H9 (cell line): ENCODE measurements around the gene IFIT1. TPM values are rescaled to one million over a fixed set of nuclear protein-coding genes. Genes with fewer than 3 reads are reported as not detected.
"Not testable (repeated sequence)": the region's sequence is repeated elsewhere in the genome, so short reads cannot be mapped to it uniquely, and the experiment has no call there.

Experiments used
- DNase-seq: peaks from one replicate; pipeline ENCODE4 v3.0.0-alpha.2; 2017
- H2AFZ ChIP-seq: one replicate; pipeline ENCODE4 v1.6.1; 2013; ENCODE audit warnings: mild to moderate bottlenecking, low read length, control low read depth, moderate library complexity
- H2AK5ac ChIP-seq: 2 replicates; pipeline ENCODE4 v1.6.1; 2013; ENCODE audit warnings: low read length, control low read depth, mixed read lengths; ENCODE audit not compliant: insufficient read length
- H2BK120ac ChIP-seq: one replicate; pipeline ENCODE4 v1.6.1; 2013; ENCODE audit warnings: low read depth, mild to moderate bottlenecking, low read length, control low read depth, inconsistent platforms; ENCODE audit not compliant: poor library complexity, severe bottlenecking
- H2BK12ac ChIP-seq: 2 replicates; pipeline ENCODE4 v1.6.1; 2013; ENCODE audit warnings: low read length, control low read depth, mixed read lengths, low read depth; ENCODE audit not compliant: insufficient read length
- H2BK15ac ChIP-seq: 2 replicates; pipeline ENCODE4 v1.6.1; 2013; ENCODE audit warnings: low read depth, low read length, control low read depth
- H2BK20ac ChIP-seq: one replicate; pipeline ENCODE4 v1.6.1; 2013; ENCODE audit warnings: low read depth, mild to moderate bottlenecking, low read length, control low read depth, inconsistent platforms; ENCODE audit not compliant: poor library complexity, severe bottlenecking
- H2BK5ac ChIP-seq: 2 replicates; pipeline ENCODE4 v1.6.1; 2013; ENCODE audit warnings: low read length, control low read depth, mixed read lengths; ENCODE audit not compliant: insufficient read length
- H3K14ac ChIP-seq: 2 replicates; pipeline ENCODE4 v1.6.1; 2013; ENCODE audit warnings: low read length, control low read depth; ENCODE audit not compliant: insufficient read depth
- H3K18ac ChIP-seq: 2 replicates; pipeline ENCODE4 v1.6.1; 2013; ENCODE audit warnings: low read depth, mild to moderate bottlenecking, mixed read lengths, low read length, control low read depth; ENCODE audit not compliant: insufficient read length
- H3K23ac ChIP-seq: 2 replicates; pipeline ENCODE4 v1.6.1; 2013; ENCODE audit warnings: low read length, control low read depth, mixed read lengths, low read depth; ENCODE audit not compliant: insufficient read length
- H3K23me2 ChIP-seq: 2 replicates; pipeline ENCODE4 v1.6.1; 2013; ENCODE audit warnings: low read depth, mild to moderate bottlenecking, mixed read lengths, low read length, control low read depth; ENCODE audit not compliant: insufficient read length, poor library complexity, severe bottlenecking
- H3K27ac ChIP-seq: 2 replicates; pipeline ENCODE4 v1.5.1; 2013; ENCODE audit warnings: low read length, control low read depth, mixed read lengths, low read depth; ENCODE audit not compliant: insufficient read length
- H3K27me3 ChIP-seq: 2 replicates; pipeline ENCODE4 v1.6.1; 2013; ENCODE audit warnings: low read length, control low read depth, inconsistent platforms; ENCODE audit not compliant: insufficient read depth
- H3K4ac ChIP-seq: 2 replicates; pipeline ENCODE4 v1.6.1; 2013; ENCODE audit warnings: low read depth, mild to moderate bottlenecking, control low read depth, inconsistent platforms, low read length, moderate library complexity
- H3K4me1 ChIP-seq: 2 replicates; pipeline ENCODE4 v1.6.1; 2013; ENCODE audit warnings: low read length, control low read depth, inconsistent platforms; ENCODE audit not compliant: insufficient read depth
- H3K4me2 ChIP-seq: 2 replicates; pipeline ENCODE4 v1.6.1; 2013; ENCODE audit warnings: low read length, control low read depth, mixed read lengths; ENCODE audit not compliant: insufficient read length, insufficient read depth
- H3K56ac ChIP-seq: 2 replicates; pipeline ENCODE4 v1.6.1; 2013; ENCODE audit warnings: low read depth, mild to moderate bottlenecking, mixed read lengths, low read length, control low read depth; ENCODE audit not compliant: insufficient read length
- H3K79me1 ChIP-seq: 2 replicates; pipeline ENCODE4 v1.6.1; 2013; ENCODE audit warnings: low read depth, mild to moderate bottlenecking, moderate library complexity, low read length, control low read depth, inconsistent platforms; ENCODE audit not compliant: insufficient read depth, poor library complexity, severe bottlenecking
- H3K79me2 ChIP-seq: 2 replicates; pipeline ENCODE4 v1.6.1; 2013; ENCODE audit warnings: low read length, control low read depth, inconsistent platforms; ENCODE audit not compliant: insufficient read depth
- H3K9ac ChIP-seq: 2 replicates; pipeline ENCODE4 v1.6.1; 2013; ENCODE audit warnings: low read length, control low read depth, mixed read lengths; ENCODE audit not compliant: insufficient read length; ENCODE audit errors: extremely low read depth
- H3K9me3 ChIP-seq: one replicate; pipeline ENCODE4 v1.6.1; 2013; ENCODE audit warnings: low read depth, low read length, inconsistent platforms; ENCODE audit not compliant: control insufficient read depth
- H3T11ph ChIP-seq: one replicate; pipeline ENCODE4 v1.6.1; 2013; ENCODE audit warnings: mild to moderate bottlenecking, low read length, control low read depth, inconsistent platforms
- H4K20me1 ChIP-seq: one replicate; pipeline ENCODE4 v1.6.1; 2013; ENCODE audit not compliant: control insufficient read depth, insufficient read length, insufficient read depth
- H4K5ac ChIP-seq: 2 replicates; pipeline ENCODE4 v1.6.1; 2013; ENCODE audit warnings: low read depth, mild to moderate bottlenecking, mixed read lengths, low read length, control low read depth; ENCODE audit not compliant: insufficient read length
- H4K8ac ChIP-seq: replicated peaks from 2 replicates; pipeline ENCODE4 v1.6.1; 2013; ENCODE audit warnings: low read length, control low read depth, mixed read lengths, low read depth; ENCODE audit not compliant: insufficient read length
- H4K91ac ChIP-seq: 2 replicates; pipeline ENCODE4 v1.6.1; 2013; ENCODE audit warnings: low read depth, mild to moderate bottlenecking, moderate library complexity, mixed read lengths, low read length, control low read depth; ENCODE audit not compliant: insufficient read length
- H3K27ac Mint-ChIP-seq, 3 experiments: 2 replicates in 2 of 3; 3 replicates in 1 of 3; pipeline ENCODE4 v1.8.0; 2020 to 2021; ENCODE audit warnings: mixed read lengths in 3 of 3, mild to moderate bottlenecking in 1 of 3, moderate library complexity in 1 of 3
- H3K27me3 Mint-ChIP-seq: 2 replicates; pipeline ENCODE4 v1.8.0; 2021; ENCODE audit warnings: low read depth, mild to moderate bottlenecking, moderate library complexity, mixed read lengths
- H3K36me3 Mint-ChIP-seq, 3 experiments: 2 replicates in 2 of 3; 3 replicates in 1 of 3; pipeline ENCODE4 v1.8.0; 2020 to 2021; ENCODE audit warnings: low read depth in 3 of 3, mixed read lengths in 3 of 3; ENCODE audit not compliant: insufficient read depth in 1 of 3
- H3K4me1 Mint-ChIP-seq, 2 experiments: 2 replicates each; pipeline ENCODE4 v1.8.0; 2020; ENCODE audit warnings: mixed read lengths in 2 of 2
- H3K4me3 Mint-ChIP-seq, 2 experiments: 2 replicates in 1 of 2; 3 replicates in 1 of 2; pipeline ENCODE4 v1.8.0; 2020 to 2021; ENCODE audit warnings: mild to moderate bottlenecking in 2 of 2, mixed read lengths in 2 of 2, moderate library complexity in 1 of 2
- H3K9me3 Mint-ChIP-seq, 2 experiments: 2 replicates in 1 of 2; 3 replicates in 1 of 2; pipeline ENCODE4 v1.8.0; 2020; ENCODE audit warnings: mild to moderate bottlenecking in 2 of 2, mixed read lengths in 2 of 2, moderate library complexity in 1 of 2
- CTCF ChIP-seq: fragments of 200-600 bp; sonication (generic); conservative IDR thresholded peaks from 3 replicates; pipeline ENCODE4 v1.8.0; 2021; ENCODE audit warnings: antibody characterized with exemption, mild to moderate bottlenecking
- WGBS: extraction: QIAGEN DNeasy Blood & Tissue Kit; methylation state at CpG from one replicate; pipeline ENCODE4 v1.1.7; 2013; ENCODE audit warnings: missing lambda C conversion rate, low lambda C conversion rate, mixed read lengths; ENCODE audit not compliant: insufficient read length; ENCODE audit errors: extremely low coverage; 5-methylcytosine and 5-hydroxymethylcytosine counted together
- total RNA-seq: library from RNA; stranded (reverse); gene quantifications from 2 replicates; pipeline ENCODE4 v1.2.1, GENCODE V29; 2021

IFIT1 gene
- total RNA-seq, 1 experiment from 2014 or later = 1.2 TPM

- H2AK5ac ChIP-seq = no peak overlapping the region
- no peak overlapping the region for H4K8ac ChIP-seq
- H2AFZ ChIP-seq = no peak overlapping the region
- no peak overlapping the region for H3K27ac Mint-ChIP-seq
- no peak overlapping the region for H3K4me3 Mint-ChIP-seq
- no peak overlapping the region for H3K9ac ChIP-seq
- H3K4me2 ChIP-seq = no peak overlapping the region
- no peak overlapping the region for H2BK15ac ChIP-seq
- no peaks in the 10 kb centered on the region for H3K79me1 ChIP-seq
- no peak overlapping the region for H3T11ph ChIP-seq
- H3K36me3 Mint-ChIP-seq = peaks cover 9 to 13% (median 11%) of the 10 kb centered on the region in 3 experiments; a peak in 4 of 7 replicates
- H3K14ac ChIP-seq = no peak overlapping the region
- no peaks in the 10 kb centered on the region for H4K20me1 ChIP-seq
- H3K9me3 ChIP-seq = no peaks in the 10 kb centered on the region
- H3K23me2 ChIP-seq = no peaks in the 10 kb centered on the region
- H3K23ac ChIP-seq = no peak overlapping the region
- DNase-seq = no peak
- H4K91ac ChIP-seq = no peak overlapping the region
- H2BK5ac ChIP-seq = no peak overlapping the region
- H2BK12ac ChIP-seq = no peak overlapping the region
- H3K27ac ChIP-seq = no peak overlapping the region
- H3K56ac ChIP-seq = no peak overlapping the region
- H3K4me1 Mint-ChIP-seq = no peaks in the 10 kb centered on the region
- TF ChIP-seq CTCF = no peak
- WGBS = no CpG with 5 or more reads among the region's 1 CpG
- no peak overlapping the region for H4K5ac ChIP-seq
- H2BK20ac ChIP-seq = no peak overlapping the region
- H3K18ac ChIP-seq = no peak overlapping the region
- H3K4ac ChIP-seq = no peak overlapping the region
- peaks cover 4% of the 10 kb centered on the region for H3K27me3 Mint-ChIP-seq
- no peaks in the 10 kb centered on the region for H3K27me3 ChIP-seq
- no peak overlapping the region for H2BK120ac ChIP-seq
- no peaks in the 10 kb centered on the region for H3K79me2 ChIP-seq
- H3K9me3 Mint-ChIP-seq = peaks cover 8 to 14% of the 10 kb centered on the region in 2 experiments
- no peaks in the 10 kb centered on the region for H3K4me1 ChIP-seq
These were observed 49.9 kb downstream of the IFIT1 start for GRCh38 chr10:89442289-89442688.

- not testable (repeated sequence) for H3K79me1 ChIP-seq, H2BK12ac ChIP-seq, H3K27me3 ChIP-seq, H4K91ac ChIP-seq, H3K56ac ChIP-seq, H3K23me2 ChIP-seq, H4K20me1 ChIP-seq, H3K4me1 Mint-ChIP-seq, H2BK5ac ChIP-seq, H3K79me2 ChIP-seq, H2BK120ac ChIP-seq, H2BK15ac ChIP-seq, H3K4me1 ChIP-seq, H2AFZ ChIP-seq, H2BK20ac ChIP-seq, H4K5ac ChIP-seq, DNase-seq, H3K27ac ChIP-seq, H3K27ac Mint-ChIP-seq, H3K9ac ChIP-seq, H3K14ac ChIP-seq, H3K23ac ChIP-seq, H3K4ac ChIP-seq, H2AK5ac ChIP-seq, H3T11ph ChIP-seq, H3K18ac ChIP-seq, H3K4me3 Mint-ChIP-seq, H4K8ac ChIP-seq, H3K9me3 ChIP-seq, H3K4me2 ChIP-seq, H3K27me3 Mint-ChIP-seq
- Mint-ChIP-seq H3K36me3 (peaks cover 9 to 13% (median 11%) of the 10 kb centered on the region in 3 experiments; a peak in 4 of 7 replicates), H3K9me3 (peaks cover 8 to 14% of the 10 kb centered on the region in 2 experiments)
- no CpG with 5 or more reads among the region's 7 CpGs for WGBS
These were observed 52.4 kb downstream of the IFIT1 start for GRCh38 chr10:89444819-89445218.
